Measurements from ENCODE around the gene WNT3A.

Gene WNT3A

GRCh38 chr1:228073061-228073856, 66.5 kb downstream of the WNT3A start:
- no peak for DNase-seq

- no peak for DNase-seq
These were observed 67.2 kb downstream of the WNT3A start for GRCh38 chr1:228073857-228074545.

GRCh38 chr1:228074954-228075730, 68.3 kb downstream of the WNT3A start:
- DNase-seq: no peak

GRCh38 chr1:228075801-228076271, 69.0 kb downstream of the WNT3A start:
- DNase-seq: no peak

GRCh38 chr1:228076796-228077430, 70.1 kb downstream of the WNT3A start:
- no peak for DNase-seq

- no peak for DNase-seq
These were observed 71.0 kb downstream of the WNT3A start for GRCh38 chr1:228077565-228078330.

- no peak for DNase-seq
These were observed 72.2 kb downstream of the WNT3A start for GRCh38 chr1:228079013-228079412.

- no peak for DNase-seq
These were observed 72.9 kb downstream of the WNT3A start for GRCh38 chr1:228079601-228080263.

GRCh38 chr1:228081144-228081543, 74.3 kb downstream of the WNT3A start:
- no peak for DNase-seq

GRCh38 chr1:228081578-228082213, 74.9 kb downstream of the WNT3A start:
- DNase-seq: no peak

- DNase-seq: peak; percentile 96 to 99 (median 98)
These were observed 75.6 kb downstream of the WNT3A start, which contains the start of gene ARF1 for GRCh38 chr1:228082214-228082917. Gene ARF1 (plus strand): TSS chr1:228082708. CDS start chr1:228097115, 14,407 bp downstream.

- peak; percentile 55 to 80 (median 68) for DNase-seq
These were observed 76.4 kb downstream of the WNT3A start for GRCh38 chr1:228082918-228083870.

GRCh38 chr1:228083871-228084278, 77.1 kb downstream of the WNT3A start:
- peak; percentile 85 to 93 (median 90) for DNase-seq

GRCh38 chr1:228084325-228084724, 77.5 kb downstream of the WNT3A start:
- peak; percentile 67 to 89 (median 80) for DNase-seq

GRCh38 chr1:228084797-228085196, 78.0 kb downstream of the WNT3A start:
- DNase-seq: no peak

GRCh38 chr1:228085287-228085951, 78.6 kb downstream of the WNT3A start:
- peak; percentile 57 to 75 (median 66) for DNase-seq

GRCh38 chr1:228087771-228088251, 81.0 kb downstream of the WNT3A start:
- DNase-seq: peak; percentile 86 to 94 (median 90)

Measured in suppressor macrophage (primary cell).